Testis (tissue), 2 donors: ENCODE measurements around the gene SOBP.

Experiments used
- POLR2A ChIP-seq: fragments of 450-650 bp; IDR thresholded peaks from one replicate; pipeline ENCODE4 v1.6.1; 2017; ENCODE audit warnings: antibody characterized with exemption, mild to moderate bottlenecking, moderate library complexity
- TF ChIP-seq, protein P1 (sequence below), 3 experiments: fragments of 450-650 bp in 2 of 3; fragments of 200-600 bp in 1 of 3; sonication (generic) in 1 of 3; IDR thresholded peaks; one replicate each; pipeline ENCODE4 v1.5.1; 2016 to 2019; ENCODE audit warnings: antibody characterized with exemption in 3 of 3, mild to moderate bottlenecking in 2 of 3, moderate library complexity in 1 of 3

DNA sequence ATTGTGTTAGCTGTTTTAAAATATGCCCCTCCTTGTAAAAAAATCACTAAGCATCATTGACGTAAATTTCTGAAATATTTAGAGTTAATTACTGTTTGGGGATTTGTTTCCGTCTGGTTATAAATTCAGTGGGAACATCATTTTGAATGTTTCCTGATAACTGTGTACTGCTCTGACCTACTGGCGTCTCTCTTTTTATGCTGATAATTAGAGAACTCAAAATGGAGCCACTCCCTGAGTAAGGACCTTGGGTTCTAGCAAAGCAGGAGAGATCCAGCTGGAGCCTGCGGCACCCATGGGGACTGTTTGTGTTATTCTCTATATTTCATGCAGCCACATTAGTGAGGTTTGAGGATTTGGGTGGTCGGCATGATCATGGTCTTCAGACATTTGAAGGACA is 124.9 kb downstream of the SOBP start:
- no peak for TF ChIP-seq POLR2A
- TF ChIP-seq, protein P1, sequence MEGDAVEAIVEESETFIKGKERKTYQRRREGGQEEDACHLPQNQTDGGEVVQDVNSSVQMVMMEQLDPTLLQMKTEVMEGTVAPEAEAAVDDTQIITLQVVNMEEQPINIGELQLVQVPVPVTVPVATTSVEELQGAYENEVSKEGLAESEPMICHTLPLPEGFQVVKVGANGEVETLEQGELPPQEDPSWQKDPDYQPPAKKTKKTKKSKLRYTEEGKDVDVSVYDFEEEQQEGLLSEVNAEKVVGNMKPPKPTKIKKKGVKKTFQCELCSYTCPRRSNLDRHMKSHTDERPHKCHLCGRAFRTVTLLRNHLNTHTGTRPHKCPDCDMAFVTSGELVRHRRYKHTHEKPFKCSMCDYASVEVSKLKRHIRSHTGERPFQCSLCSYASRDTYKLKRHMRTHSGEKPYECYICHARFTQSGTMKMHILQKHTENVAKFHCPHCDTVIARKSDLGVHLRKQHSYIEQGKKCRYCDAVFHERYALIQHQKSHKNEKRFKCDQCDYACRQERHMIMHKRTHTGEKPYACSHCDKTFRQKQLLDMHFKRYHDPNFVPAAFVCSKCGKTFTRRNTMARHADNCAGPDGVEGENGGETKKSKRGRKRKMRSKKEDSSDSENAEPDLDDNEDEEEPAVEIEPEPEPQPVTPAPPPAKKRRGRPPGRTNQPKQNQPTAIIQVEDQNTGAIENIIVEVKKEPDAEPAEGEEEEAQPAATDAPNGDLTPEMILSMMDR (IDR thresholded peaks at IDR 0.05), result no peak
